Caco-2 (cell line): Measurements from ENCODE around the gene ILF2. TPM values are rescaled to one million over a fixed set of nuclear protein-coding genes. Genes with fewer than 3 reads are reported as not detected.

Experiments
- BruUV-seq: library from RNA; stranded (reverse); fragments of 400-500 nt; replicated peaks from 2 replicates; lab custom pipeline; 2021; lab: Mats Ljungman, UMichigan
- CTCF ChIA-PET: fragments of 300-600 bp; sonication (Branson Sonifier 250); formaldehyde crosslinking; loops from one replicate; lab custom pipeline; 2022; ENCODE audit warnings: antibody characterized with exemption; lab: Charles Lee
- POLR2A ChIA-PET: fragments of 300-600 bp; sonication (Branson Sonifier 250); formaldehyde crosslinking; loops from one replicate; lab custom pipeline; 2022; ENCODE audit warnings: antibody characterized with exemption; lab: Charles Lee
- DNase-seq, 2 experiments: peaks; one replicate each; pipeline versions ENCODE4 v3.0.0 to v3.0.0-alpha.2; 2020 to 2022
- H3K27me3 ChIP-seq: replicated peaks from 2 replicates; pipeline ENCODE4 v1.6.0; 2011; ENCODE audit warnings: low read length; ENCODE audit not compliant: control insufficient read depth, insufficient read depth
- H3K36me3 ChIP-seq: 2 replicates; pipeline ENCODE4 v1.5.1; 2011; ENCODE audit warnings: low read length; ENCODE audit not compliant: control insufficient read depth, insufficient read depth
- H3K4me1 ChIP-seq: fragments of 250-450 bp; sonication (Bioruptor Pico); 2 replicates; pipeline ENCODE4 v1.5.1; 2020; ENCODE audit warnings: mild to moderate bottlenecking
- H3K4me3 ChIP-seq: 2 replicates; pipeline ENCODE4 v1.5.1; 2011; ENCODE audit warnings: low read depth, mild to moderate bottlenecking, control low read depth, low read length
- H3K9me3 ChIP-seq: fragments of 250-450 bp; sonication (Bioruptor Pico); 2 replicates; pipeline ENCODE4 v1.5.1; 2020; ENCODE audit warnings: mild to moderate bottlenecking, moderate library complexity
- H3K27ac Mint-ChIP-seq: one replicate; pipeline ENCODE4 v1.8.0; 2022; ENCODE audit warnings: mixed read lengths; ENCODE audit not compliant: unreplicated experiment
- H3K27me3 Mint-ChIP-seq: one replicate; pipeline ENCODE4 v1.8.0; 2022; ENCODE audit warnings: mixed read lengths; ENCODE audit not compliant: insufficient read depth, unreplicated experiment
- H3K36me3 Mint-ChIP-seq: one replicate; pipeline ENCODE4 v1.8.0; 2022; ENCODE audit warnings: mild to moderate bottlenecking, mixed read lengths; ENCODE audit not compliant: insufficient read depth, unreplicated experiment
- H3K4me1 Mint-ChIP-seq: one replicate; pipeline ENCODE4 v1.8.0; 2022; ENCODE audit warnings: low read depth, mixed read lengths; ENCODE audit not compliant: unreplicated experiment
- H3K4me3 Mint-ChIP-seq: one replicate; pipeline ENCODE4 v1.8.0; 2022; ENCODE audit warnings: mild to moderate bottlenecking, moderate library complexity, mixed read lengths; ENCODE audit not compliant: unreplicated experiment
- H3K9me3 Mint-ChIP-seq: one replicate; pipeline ENCODE4 v1.8.0; 2022; ENCODE audit warnings: mixed read lengths; ENCODE audit not compliant: unreplicated experiment
- CTCF ChIP-seq, 2 experiments: fragments of 200-600 bp in 1 of 2; IDR thresholded peaks; 1 replicate in 1 of 2; 2 replicates in 1 of 2; pipeline versions ENCODE4 v1.5.1 to v1.8.0; 2011 to 2022; ENCODE audit warnings: antibody characterized with exemption in 1 of 2, control low read depth in 1 of 2, inconsistent platforms in 1 of 2, low read depth in 1 of 2, low read length in 1 of 2, mild to moderate bottlenecking in 1 of 2, moderate library complexity in 1 of 2; ENCODE audit not compliant: insufficient read depth in 1 of 2, severe bottlenecking in 1 of 2, unreplicated experiment in 1 of 2
- intact Hi-C: fragments of 100-400 bp; cut with micrococcal nuclease; formaldehyde crosslinking; loops from one replicate; pipeline ENCODE4 v1.10.0; 2022; ENCODE audit not compliant: unreplicated experiment
- total RNA-seq: library from RNA; stranded (reverse); gene quantifications from 2 replicates; pipeline ENCODE4 v1.2.3, GENCODE V29; 2022

Gene ILF2
- total RNA-seq, 1 experiment from 2014 or later = 287 TPM

GRCh38 chr1:153682730-153683129 lies 11.9 kb upstream of the ILF2 start:
- TF ChIP-seq CTCF (IDR thresholded peaks at IDR 0.05; ENCODE audit: insufficient read depth in 1 of 2, low read depth in 1 of 2, low read length in 1 of 2, severe bottlenecking in 1 of 2, unreplicated experiment in 1 of 2) = no peak
- BruUV-seq = no TSS peak
- no peak overlapping the region for H3K4me3 ChIP-seq
- CTCF ChIA-PET = interaction anchor here (0.5 kb wide), 1 partner anchor 125 kb away, joined by 5 read pairs; no protein-coding TSS in a partner anchor
- no peaks in the 10 kb centered on the region for H3K9me3 Mint-ChIP-seq
- no peak overlapping the region for H3K4me3 Mint-ChIP-seq
- peaks cover 15% of the 10 kb centered on the region for H3K36me3 Mint-ChIP-seq
- no peak overlapping the region for H3K27ac Mint-ChIP-seq
- H3K9me3 ChIP-seq = no peaks in the 10 kb centered on the region
- H3K27me3 ChIP-seq = no peaks in the 10 kb centered on the region
- peaks cover 30% of the 10 kb centered on the region for H3K4me1 Mint-ChIP-seq
- no peaks in the 10 kb centered on the region for H3K36me3 ChIP-seq
- H3K4me1 ChIP-seq = peaks cover 12% of the 10 kb centered on the region
- H3K27me3 Mint-ChIP-seq = peaks cover 9% of the 10 kb centered on the region
- no peak for DNase-seq
- POLR2A ChIA-PET = no interaction called here
- intact Hi-C loops = no loop called here

DNA sequence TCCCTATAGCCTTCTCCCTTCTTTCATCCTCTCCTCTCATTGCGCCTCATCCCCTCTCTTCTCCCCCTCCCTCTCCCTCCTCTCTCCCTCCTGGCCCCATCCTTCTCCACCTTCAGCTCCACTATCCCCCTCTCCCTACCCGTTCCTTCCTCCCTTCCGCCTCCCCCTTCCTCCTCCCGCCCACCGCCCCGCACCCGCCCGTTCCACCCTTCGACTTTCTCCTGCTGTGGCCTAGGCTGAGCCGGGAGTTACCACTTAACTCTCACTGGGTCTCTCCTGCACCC lies 9.3 kb upstream of the ILF2 start:
- Histone ChIP-seq H3K4me1 (peaks cover 16% of the 10 kb centered on the region), H3K36me3 (no peaks in the 10 kb centered on the region), H3K27me3 (no peaks in the 10 kb centered on the region), H3K9me3 (no peaks in the 10 kb centered on the region), H3K4me3 (no peak overlapping the region)
- Mint-ChIP-seq H3K27me3 (peaks cover 9% of the 10 kb centered on the region), H3K9me3 (no peaks in the 10 kb centered on the region), H3K4me3 (peak overlapping the region; percentile 97), H3K4me1 (peaks cover 35% of the 10 kb centered on the region), H3K36me3 (peaks cover 19% of the 10 kb centered on the region), H3K27ac (no peak overlapping the region)
- intact Hi-C loops = no loop called here
- ChIA-PET CTCF (no interaction called here), POLR2A (no interaction called here)
- no TSS peak for BruUV-seq
- DNase-seq = no peak
- TF ChIP-seq CTCF (IDR thresholded peaks at IDR 0.05; ENCODE audit: insufficient read depth in 1 of 2, low read depth in 1 of 2, low read length in 1 of 2, severe bottlenecking in 1 of 2, unreplicated experiment in 1 of 2) = no peak

GRCh38 chr1:153679337-153680119 lies 8.7 kb upstream of the ILF2 start:
- Histone ChIP-seq H3K9me3 (no peaks in the 10 kb centered on the region), H3K4me1 (peaks cover 16% of the 10 kb centered on the region), H3K27me3 (no peaks in the 10 kb centered on the region), H3K36me3 (no peaks in the 10 kb centered on the region), H3K4me3 (peak overlapping the region; percentile 73)
- peak overlapping the region; percentile 97 for H3K4me3 Mint-ChIP-seq
- H3K27ac Mint-ChIP-seq = no peak overlapping the region
- H3K4me1 Mint-ChIP-seq = peaks cover 35% of the 10 kb centered on the region
- no peaks in the 10 kb centered on the region for H3K9me3 Mint-ChIP-seq
- intact Hi-C loops = loop anchor here (2.0 to 5.0 kb wide), 2 partner anchors 243 to 307 kb away; partner anchors contain the start of genes GATAD2B and RAB13
- peaks cover 19% of the 10 kb centered on the region for H3K36me3 Mint-ChIP-seq
- CTCF ChIA-PET = interaction anchor here (0.6 to 1.0 kb wide), 2 partner anchors 48 to 315 kb away, joined by 3 to 5 read pairs; partner anchors contain the start of gene INTS3
- TF ChIP-seq CTCF (IDR thresholded peaks at IDR 0.05; ENCODE audit: insufficient read depth in 1 of 2, low read depth in 1 of 2, low read length in 1 of 2, severe bottlenecking in 1 of 2, unreplicated experiment in 1 of 2) = no peak
- BruUV-seq = no TSS peak
- POLR2A ChIA-PET = interaction anchor here (0.6 kb wide), 1 partner anchor 149 kb away, joined by 3 read pairs; no protein-coding TSS in a partner anchor
- H3K27me3 Mint-ChIP-seq = peaks cover 9% of the 10 kb centered on the region
- peak in 1 of 2 experiments; percentile 43 for DNase-seq
